ENCODE data around the gene TMTC1. TPM values are rescaled to one million over a fixed set of nuclear protein-coding genes. Genes with fewer than 3 reads are reported as not detected.
A peak's percentile ranks its signal among the peaks of the same experiment; 100 is the strongest.

The TMTC1 gene
- total RNA-seq, 1 experiment from 2014 or later, result 109 TPM

DNA sequence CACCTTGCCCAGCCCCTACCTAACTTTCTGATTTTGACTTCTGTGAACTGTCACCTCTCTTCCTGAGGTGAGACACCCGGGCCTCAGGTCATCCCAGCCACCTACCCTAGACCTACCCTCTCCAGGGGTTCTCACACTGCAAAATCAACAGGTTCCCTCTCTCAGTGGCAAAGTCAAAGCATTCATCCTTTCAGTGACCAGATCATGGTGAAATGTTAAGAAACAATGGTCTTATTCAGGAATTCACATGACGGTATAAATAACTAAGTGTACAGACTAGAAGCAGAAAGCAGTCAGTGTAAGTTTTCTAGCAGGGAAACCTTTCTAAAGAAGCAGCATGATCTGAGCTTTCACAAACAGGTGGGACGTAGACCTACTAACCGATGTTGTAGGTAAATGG is 133.4 kb downstream of the TMTC1 start:
- H3K27me3 Mint-ChIP-seq (ENCODE audit: insufficient read depth, unreplicated experiment), result no peaks in the 10 kb centered on the region

DNA sequence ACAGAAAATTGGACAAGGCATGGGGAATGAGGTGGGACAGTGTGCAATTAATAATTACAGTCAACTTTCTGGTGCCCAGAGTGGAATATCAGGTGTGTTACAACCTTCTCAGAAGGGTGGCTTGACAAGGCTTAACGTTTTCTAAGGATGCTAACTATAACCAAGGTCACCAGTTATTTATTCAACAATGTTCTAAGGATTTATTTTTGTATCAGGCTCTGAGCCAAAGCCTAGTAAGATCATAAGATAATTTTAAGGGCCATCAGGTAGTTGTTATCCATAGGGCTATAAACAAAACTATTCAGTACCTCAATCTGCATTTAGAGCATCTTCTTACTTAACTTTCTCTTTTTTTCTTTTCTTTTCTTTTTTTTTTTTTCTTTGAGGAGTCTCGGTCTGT is 134.0 kb downstream of the TMTC1 start:
- ChIA-PET POLR2A (no interaction called here), CTCF (no interaction called here)
- DNase-seq (ENCODE audit: unreplicated experiment), result no peak
- intact Hi-C loops (cut with micrococcal nuclease), result no loop called here
- Mint-ChIP-seq H3K36me3 (ENCODE audit: insufficient read depth, unreplicated experiment) (peaks cover 90% of the 10 kb centered on the region), H3K9me3 (ENCODE audit: unreplicated experiment) (no peaks in the 10 kb centered on the region), H3K27ac (ENCODE audit: low read depth, unreplicated experiment) (no peak overlapping the region), H3K4me3 (ENCODE audit: unreplicated experiment) (no peak overlapping the region), H3K27me3 (ENCODE audit: insufficient read depth, unreplicated experiment) (no peaks in the 10 kb centered on the region), H3K4me1 (ENCODE audit: insufficient read depth, unreplicated experiment) (peaks cover 15% of the 10 kb centered on the region)
- TF ChIP-seq, protein P1, sequence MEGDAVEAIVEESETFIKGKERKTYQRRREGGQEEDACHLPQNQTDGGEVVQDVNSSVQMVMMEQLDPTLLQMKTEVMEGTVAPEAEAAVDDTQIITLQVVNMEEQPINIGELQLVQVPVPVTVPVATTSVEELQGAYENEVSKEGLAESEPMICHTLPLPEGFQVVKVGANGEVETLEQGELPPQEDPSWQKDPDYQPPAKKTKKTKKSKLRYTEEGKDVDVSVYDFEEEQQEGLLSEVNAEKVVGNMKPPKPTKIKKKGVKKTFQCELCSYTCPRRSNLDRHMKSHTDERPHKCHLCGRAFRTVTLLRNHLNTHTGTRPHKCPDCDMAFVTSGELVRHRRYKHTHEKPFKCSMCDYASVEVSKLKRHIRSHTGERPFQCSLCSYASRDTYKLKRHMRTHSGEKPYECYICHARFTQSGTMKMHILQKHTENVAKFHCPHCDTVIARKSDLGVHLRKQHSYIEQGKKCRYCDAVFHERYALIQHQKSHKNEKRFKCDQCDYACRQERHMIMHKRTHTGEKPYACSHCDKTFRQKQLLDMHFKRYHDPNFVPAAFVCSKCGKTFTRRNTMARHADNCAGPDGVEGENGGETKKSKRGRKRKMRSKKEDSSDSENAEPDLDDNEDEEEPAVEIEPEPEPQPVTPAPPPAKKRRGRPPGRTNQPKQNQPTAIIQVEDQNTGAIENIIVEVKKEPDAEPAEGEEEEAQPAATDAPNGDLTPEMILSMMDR (IDR thresholded peaks at IDR 0.05; ENCODE audit: unreplicated experiment), result no peak
- BruUV-seq (replicated peaks), result no TSS peak

More for the DNA sequence above, 133.4 kb downstream of the TMTC1 start:
- H3K4me1 Mint-ChIP-seq (ENCODE audit: insufficient read depth, unreplicated experiment), result peaks cover 13% of the 10 kb centered on the region
- no peak overlapping the region for H3K27ac Mint-ChIP-seq (ENCODE audit: low read depth, unreplicated experiment)
- ChIA-PET CTCF (no interaction called here), POLR2A (interaction anchor here (0.7 to 0.9 kb wide), 2 partner anchors 8 to 90 kb away, joined by 3 read pairs; no protein-coding TSS in a partner anchor)
- no peaks in the 10 kb centered on the region for H3K9me3 Mint-ChIP-seq (ENCODE audit: unreplicated experiment)
- peaks cover 93% of the 10 kb centered on the region for H3K36me3 Mint-ChIP-seq (ENCODE audit: insufficient read depth, unreplicated experiment)
- BruUV-seq (replicated peaks), result no TSS peak
- DNase-seq (ENCODE audit: unreplicated experiment), result no peak
- H3K4me3 Mint-ChIP-seq (ENCODE audit: unreplicated experiment), result no peak overlapping the region
- intact Hi-C loops (cut with micrococcal nuclease), result no loop called here
- TF ChIP-seq, protein P1 (IDR thresholded peaks at IDR 0.05; ENCODE audit: unreplicated experiment), result no peak

DNA sequence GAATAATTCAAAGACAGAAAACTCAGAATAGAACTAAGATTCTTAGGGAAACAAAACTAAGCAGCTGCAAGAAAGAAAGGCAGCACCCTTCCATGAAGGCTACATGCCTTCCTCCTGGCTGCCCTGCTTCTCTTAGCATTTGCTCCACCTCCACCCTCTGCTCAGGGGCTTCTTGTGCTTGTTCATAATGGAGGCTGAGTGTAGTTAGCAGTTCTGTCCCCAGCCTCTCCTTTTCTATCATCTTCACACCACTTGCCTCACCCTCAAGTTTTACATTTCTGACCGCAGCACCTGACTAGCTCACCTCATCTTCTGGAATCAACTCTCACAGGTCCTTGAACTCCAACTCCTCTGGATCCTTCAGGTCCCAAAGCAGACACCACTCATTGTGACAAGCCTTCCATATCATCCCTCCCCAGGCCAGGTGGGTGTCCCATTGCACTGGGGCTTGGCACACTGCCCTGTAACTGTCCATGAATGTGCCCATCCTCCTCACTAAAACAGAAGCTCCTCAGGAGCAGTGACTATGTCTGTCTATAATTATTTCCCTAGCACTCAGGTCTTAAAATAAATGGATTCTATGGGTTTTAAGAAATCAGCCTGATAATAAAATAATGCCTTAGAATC is 139.1 kb downstream of the TMTC1 start:
- Mint-ChIP-seq H3K4me1 (ENCODE audit: insufficient read depth, unreplicated experiment) (peaks cover 41% of the 10 kb centered on the region), H3K36me3 (ENCODE audit: insufficient read depth, unreplicated experiment) (peaks cover 79% of the 10 kb centered on the region), H3K27me3 (ENCODE audit: insufficient read depth, unreplicated experiment) (no peaks in the 10 kb centered on the region), H3K9me3 (ENCODE audit: unreplicated experiment) (no peaks in the 10 kb centered on the region), H3K27ac (ENCODE audit: low read depth, unreplicated experiment) (no peak overlapping the region), H3K4me3 (ENCODE audit: unreplicated experiment) (no peak overlapping the region)
- TF ChIP-seq, protein P1 (IDR thresholded peaks at IDR 0.05; ENCODE audit: unreplicated experiment), result no peak
- POLR2A ChIA-PET, result no interaction called here
- intact Hi-C loops (cut with micrococcal nuclease), result no loop called here
- DNase-seq (ENCODE audit: unreplicated experiment), result no peak
- no TSS peak for BruUV-seq (replicated peaks)
- CTCF ChIA-PET, result no interaction called here

DNA sequence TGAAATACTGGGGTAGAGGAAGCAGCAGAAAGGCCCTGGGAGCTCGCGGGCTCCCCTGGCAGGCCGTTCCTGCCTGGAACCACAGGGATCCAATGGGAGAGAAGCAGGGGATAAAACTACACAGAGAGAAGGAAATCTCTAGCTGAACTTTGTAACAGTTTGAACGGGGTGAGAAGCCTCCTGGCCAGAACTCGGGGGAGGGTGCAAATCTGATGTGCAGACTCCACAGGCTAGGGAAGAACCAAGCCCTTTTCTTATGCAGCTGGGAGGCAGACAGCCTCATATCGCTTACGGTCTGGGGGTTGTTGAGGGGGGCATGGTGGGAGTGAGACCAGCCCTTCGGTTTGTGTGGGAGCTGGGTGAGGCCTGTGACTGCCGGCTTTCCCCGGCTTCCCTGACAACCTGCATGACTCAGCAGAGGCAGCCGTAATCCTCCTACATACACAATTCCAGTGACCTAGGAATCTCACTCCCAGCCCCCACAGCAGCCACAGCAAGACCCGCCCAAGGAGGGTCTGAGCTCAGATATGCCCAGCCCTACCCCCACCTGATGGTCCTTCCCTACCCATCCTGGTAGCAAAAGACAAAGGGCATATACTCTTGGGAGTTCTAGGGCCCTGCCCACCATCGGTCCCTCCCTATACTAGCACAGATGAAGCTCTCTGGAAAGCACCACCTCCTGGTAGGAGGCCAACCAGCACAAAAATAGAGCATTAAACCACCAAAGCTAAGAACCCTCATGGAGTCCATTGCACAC is 143.0 kb downstream of the TMTC1 start:
- H3K4me3 Mint-ChIP-seq (ENCODE audit: unreplicated experiment), result no peak overlapping the region
- TF ChIP-seq, protein P1 (IDR thresholded peaks at IDR 0.05; ENCODE audit: unreplicated experiment), result no peak
- peaks cover 40% of the 10 kb centered on the region for H3K4me1 Mint-ChIP-seq (ENCODE audit: insufficient read depth, unreplicated experiment)
- DNase-seq (ENCODE audit: unreplicated experiment), result peak; percentile 73
- intact Hi-C loops (cut with micrococcal nuclease), result no loop called here
- H3K36me3 Mint-ChIP-seq (ENCODE audit: insufficient read depth, unreplicated experiment), result peaks cover 74% of the 10 kb centered on the region
- H3K9me3 Mint-ChIP-seq (ENCODE audit: unreplicated experiment), result no peaks in the 10 kb centered on the region
- H3K27ac Mint-ChIP-seq (ENCODE audit: low read depth, unreplicated experiment), result peak overlapping the region; percentile 91
- CTCF ChIA-PET, result interaction anchor here (0.6 kb wide), 2 partner anchors 81 to 87 kb away, joined by 3 read pairs; no protein-coding TSS in a partner anchor
- BruUV-seq (replicated peaks), result no TSS peak
- H3K27me3 Mint-ChIP-seq (ENCODE audit: insufficient read depth, unreplicated experiment), result no peaks in the 10 kb centered on the region
- POLR2A ChIA-PET, result interaction anchor here (0.6 to 1.4 kb wide), 5 partner anchors 11 to 1083 kb away, joined by 3 to 4 read pairs (median 4); no protein-coding TSS in a partner anchor

All from MCF 10A (cell line).